IPS-NIHi7 (cell line): ENCODE measurements around the gene AKAP6.

Experiments
- DNase-seq: peaks from one replicate; pipeline ENCODE4 v3.0.0; 2012; ENCODE audit warnings: mixed read lengths; ENCODE audit errors: extremely low spot score

The AKAP6 gene

GRCh38 chr14:32534145-32534544 lies 205.0 kb downstream of the AKAP6 start:
- no peak for DNase-seq

- no peak for DNase-seq
Observed at GRCh38 chr14:32536175-32536574, 207.1 kb downstream of the AKAP6 start.

- DNase-seq, result no peak
Observed at GRCh38 chr14:32537166-32537565, 208.1 kb downstream of the AKAP6 start.

- DNase-seq, result no peak
Observed at GRCh38 chr14:32542507-32542906, 213.4 kb downstream of the AKAP6 start.

DNA sequence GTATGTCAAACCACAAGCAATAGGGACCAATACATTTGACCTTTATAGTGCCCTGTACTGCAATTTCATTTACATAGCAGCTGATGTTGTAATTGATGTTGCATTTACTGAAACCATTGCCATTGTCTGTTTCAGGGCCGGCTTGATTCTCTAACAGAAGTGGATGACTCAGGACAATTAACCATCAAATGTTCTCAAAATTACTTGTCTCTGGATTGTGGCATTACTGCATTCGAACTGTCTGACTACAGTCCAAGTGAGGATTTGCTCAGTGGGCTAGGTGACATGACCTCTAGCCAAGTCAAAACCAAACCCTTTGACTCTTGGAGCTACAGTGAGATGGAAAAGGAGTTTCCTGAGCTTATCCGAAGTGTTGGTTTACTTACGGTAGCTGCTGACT lies 216.0 kb downstream of the AKAP6 start:
- DNase-seq, result no peak

DNA sequence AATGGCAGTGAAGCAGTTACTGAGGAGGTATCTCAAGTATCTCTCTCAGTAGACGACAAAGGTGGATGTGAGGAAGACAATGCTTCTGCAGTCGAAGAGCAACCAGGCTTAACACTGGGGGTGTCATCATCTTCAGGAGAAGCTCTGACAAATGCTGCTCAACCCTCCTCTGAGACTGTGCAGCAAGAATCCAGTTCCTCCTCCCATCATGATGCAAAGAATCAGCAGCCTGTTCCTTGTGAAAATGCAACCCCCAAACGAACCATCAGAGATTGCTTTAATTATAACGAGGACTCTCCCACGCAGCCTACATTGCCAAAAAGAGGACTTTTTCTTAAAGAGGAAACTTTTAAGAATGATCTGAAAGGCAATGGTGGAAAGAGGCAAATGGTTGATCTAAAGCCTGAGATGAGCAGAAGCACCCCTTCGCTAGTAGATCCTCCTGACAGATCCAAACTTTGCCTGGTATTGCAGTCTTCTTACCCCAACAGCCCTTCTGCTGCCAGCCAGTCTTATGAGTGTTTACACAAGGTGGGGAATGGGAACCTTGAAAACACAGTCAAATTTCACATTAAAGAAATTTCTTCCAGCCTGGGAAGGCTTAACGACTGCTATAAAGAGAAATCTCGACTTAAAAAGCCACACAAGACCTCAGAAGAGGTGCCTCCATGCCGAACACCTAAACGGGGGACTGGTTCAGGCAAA lies 216.6 kb downstream of the AKAP6 start:
- no peak for DNase-seq

GRCh38 chr14:32546246-32546645 lies 217.1 kb downstream of the AKAP6 start:
- DNase-seq, result no peak

GRCh38 chr14:32552766-32553165 lies 223.7 kb downstream of the AKAP6 start:
- no peak for DNase-seq

DNA sequence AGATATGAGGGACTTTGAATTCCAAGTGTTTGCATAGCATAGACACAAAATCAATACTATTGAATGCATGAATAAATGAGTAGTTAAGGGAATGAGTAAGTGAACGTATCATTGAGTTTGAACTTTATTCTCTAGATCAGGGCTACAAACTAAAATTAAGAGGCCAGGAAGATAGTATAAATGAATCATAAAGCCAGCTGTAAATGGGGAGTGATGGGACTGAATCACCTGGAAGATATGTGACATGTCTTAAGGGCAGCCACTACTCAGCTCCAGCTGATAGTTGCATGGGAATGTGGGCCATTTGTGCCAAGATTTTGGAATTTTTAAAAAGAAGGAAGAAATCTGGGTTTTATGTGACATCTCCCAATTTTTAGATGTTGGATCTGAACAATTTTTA lies 229.9 kb downstream of the AKAP6 start:
- no peak for DNase-seq

GRCh38 chr14:32559590-32559989 lies 230.5 kb downstream of the AKAP6 start:
- DNase-seq, result no peak

DNA sequence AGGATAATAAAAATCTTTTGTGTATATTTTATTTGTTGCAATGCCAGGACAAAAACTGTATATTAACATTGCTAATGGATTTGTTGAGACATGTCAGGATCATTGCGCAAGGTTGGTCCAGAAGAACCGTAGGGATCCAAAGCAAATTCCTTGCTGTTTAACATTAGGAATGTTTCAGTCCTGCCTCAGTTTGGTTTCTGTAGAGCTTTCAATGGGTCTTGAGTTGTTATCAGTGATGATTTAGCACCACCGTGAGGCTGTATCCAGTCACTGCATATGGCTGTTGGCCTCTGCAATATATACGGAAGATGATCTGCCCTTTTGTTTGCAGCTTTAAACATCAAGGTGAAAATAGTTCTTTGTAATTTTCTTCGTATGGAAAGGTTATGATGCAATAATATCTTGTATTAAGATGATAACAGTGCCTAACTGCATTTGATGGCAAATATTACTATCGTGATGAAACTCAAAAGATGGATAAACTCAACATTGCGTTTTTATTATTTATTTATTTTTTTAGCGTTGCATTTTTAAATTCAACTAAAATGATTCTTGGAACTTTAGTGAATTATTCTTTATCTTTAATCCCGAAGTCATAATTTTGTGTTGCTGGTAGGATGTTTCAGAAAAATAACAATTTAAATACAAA lies 231.2 kb downstream of the AKAP6 start:
- DNase-seq, result peak; percentile 68

GRCh38 chr14:32561520-32561919 lies 232.4 kb downstream of the AKAP6 start:
- DNase-seq, result no peak

GRCh38 chr14:32564596-32564995 lies 235.5 kb downstream of the AKAP6 start:
- no peak for DNase-seq

- DNase-seq, result no peak
Observed at GRCh38 chr14:32565256-32565655, 236.2 kb downstream of the AKAP6 start.

DNA sequence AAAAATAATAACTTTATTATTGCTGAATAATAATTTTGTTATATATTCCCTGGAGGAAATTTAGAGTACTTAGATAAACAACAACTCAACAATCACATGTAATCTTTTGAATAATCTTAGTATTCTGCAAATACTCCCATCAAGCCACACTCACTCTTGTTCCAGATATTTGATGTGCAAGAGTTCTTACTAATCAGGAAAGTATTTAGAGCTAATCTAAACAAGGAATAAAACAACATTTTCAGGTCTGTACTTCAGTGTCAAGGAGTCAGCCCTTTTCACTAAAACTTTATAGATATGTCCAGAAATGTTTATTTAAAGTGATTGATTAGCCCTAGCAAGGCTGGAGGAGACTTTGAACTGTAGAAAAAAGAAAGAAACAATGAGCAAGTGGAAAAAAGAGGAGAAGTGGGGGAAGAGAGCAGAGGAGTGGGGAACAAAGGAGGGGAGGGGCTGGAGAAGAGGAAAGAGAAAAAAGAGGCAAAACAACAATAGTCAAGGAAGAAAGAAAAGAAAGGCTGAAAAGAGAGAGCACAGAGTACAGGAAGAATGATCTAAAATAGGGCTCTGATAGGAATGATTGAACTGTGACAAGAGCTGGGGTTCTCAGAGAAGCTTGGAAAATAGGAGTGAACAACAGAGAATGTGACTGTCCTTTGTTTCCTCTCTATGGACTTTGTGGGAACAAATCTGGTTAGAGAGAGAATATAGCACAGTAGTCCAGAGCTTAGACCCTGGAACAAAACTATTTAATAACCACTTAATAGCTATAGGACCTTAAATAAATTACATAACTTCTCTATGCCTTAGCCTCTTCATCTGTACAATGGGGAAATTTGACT lies 238.7 kb downstream of the AKAP6 start:
- no peak for DNase-seq

GRCh38 chr14:32571551-32571950 lies 242.5 kb downstream of the AKAP6 start:
- DNase-seq, result no peak

DNA sequence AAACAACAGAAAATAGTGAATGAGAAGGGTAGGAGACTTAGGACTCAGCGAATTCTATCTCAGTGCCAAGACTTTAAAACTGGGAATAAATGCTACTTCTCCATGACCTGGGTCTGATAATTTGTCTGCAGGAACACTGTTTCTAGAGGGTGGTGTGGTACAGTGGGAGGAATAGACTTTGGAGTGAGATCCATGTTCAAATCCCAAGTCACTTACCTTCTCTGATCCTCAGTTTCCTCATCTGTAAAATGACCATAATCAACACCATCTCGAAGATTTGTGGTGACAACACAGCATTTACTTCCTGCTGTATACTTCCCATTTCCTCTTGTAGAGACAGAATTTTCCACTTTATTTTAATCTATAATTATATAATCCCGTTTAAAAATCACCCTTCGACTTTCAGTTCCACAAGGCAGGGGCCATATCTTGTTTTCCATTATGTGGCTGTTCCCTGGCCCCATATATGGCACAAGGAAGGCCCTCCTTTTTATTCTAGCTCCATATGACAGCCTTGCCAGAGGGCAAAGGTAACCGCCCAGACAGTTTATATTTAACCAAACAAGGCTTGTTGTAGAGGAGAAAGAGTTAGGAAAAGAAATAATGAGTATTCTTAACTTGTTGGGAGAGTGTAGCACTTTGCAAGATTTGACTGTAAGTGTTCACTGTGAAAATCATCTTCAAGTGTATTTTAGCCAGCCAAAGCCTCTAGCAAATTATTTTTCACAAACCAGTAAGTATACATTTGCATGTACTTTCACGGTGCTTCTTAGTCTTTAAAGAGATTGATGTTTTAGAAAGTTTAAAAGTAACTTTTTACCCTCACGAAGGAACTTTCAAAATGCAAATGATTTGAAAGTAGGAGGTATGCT lies 243.1 kb downstream of the AKAP6 start:
- no peak for DNase-seq

DNA sequence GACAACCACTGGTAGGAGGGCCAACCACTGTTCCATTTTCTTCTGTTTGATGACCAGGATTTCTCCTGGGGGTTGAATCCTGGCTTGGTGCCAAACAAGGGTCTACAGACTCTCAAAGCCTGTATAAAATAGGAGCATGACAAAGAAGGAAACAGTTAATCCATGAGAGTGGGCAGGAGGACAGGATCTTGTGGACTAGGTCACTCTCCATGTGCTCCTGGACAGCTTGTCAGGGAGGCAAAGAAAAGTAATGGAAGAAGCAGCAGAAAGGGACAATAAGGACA lies 243.7 kb downstream of the AKAP6 start:
- DNase-seq, result no peak

GRCh38 chr14:32574269-32574668 lies 245.2 kb downstream of the AKAP6 start:
- DNase-seq, result no peak

DNA sequence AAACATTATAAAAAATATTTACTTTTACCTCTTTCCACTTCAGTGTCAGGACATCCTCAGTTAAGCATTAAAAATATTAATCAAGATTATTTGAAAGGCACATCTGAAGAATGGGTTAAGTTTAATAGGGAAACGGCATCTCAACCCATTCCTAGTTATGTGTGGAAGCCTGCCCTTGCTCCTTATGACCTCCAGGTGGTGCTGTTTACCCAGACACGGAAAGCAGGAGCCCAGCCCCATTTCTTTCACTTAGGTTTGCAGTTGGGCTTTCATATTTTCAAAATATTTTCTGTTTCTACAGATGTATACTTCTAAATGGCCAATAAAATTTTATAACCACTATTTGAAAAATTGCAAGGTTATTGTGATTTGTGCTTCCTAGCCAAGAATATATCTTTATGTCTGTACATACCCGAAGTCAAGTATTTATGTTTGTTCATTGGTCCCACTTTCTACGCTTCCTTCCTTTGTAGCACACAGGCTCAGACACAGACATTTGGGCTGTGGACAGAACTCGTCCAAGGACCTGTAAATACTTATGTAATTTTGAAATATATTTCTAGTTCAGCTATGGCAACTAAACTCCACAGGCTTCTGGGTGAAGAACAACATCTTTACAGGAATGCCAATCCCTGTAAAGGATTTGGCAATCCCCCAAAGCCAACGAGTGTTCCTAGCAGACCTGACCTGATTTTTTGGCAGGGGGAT lies 247.1 kb downstream of the AKAP6 start:
- peak; percentile 54 for DNase-seq

- DNase-seq, result no peak
Observed at GRCh38 chr14:32576977-32577376, 247.9 kb downstream of the AKAP6 start.
